Measurements from ENCODE around the gene TMED4.

DNA sequence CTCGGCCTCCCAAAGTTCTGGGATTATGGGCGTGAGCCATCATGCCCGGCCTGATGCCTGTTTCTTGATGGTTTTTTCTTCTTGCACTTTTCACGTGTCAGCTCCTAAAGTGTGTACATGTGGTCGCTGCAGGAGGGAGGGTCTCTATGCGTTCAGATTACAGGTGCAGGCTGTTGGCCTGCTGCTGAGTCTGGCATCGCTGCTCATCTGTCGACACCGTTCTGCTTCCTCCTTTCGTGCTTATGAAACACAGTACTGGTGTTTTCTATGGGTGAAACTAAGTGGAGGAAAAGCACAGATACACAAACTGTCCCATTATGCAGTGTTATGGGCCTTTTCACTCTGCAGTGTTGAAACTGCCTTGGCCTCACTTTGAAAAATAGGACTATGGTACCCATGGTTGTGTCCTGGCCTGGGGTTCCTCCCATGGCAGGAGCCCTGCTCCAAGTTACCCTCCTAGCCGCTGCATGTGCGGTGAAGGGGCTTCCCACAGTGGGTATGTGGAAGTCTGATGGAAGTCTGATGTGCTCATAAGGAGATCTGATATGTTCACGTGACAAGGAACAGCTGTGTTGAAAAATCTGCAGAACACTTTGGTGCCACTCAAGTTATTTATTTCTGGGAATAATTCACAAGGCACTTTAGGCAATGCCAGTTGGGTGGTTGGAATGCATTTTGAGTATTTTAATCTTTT, 47.9 kb upstream of the TMED4 start:
- TF ChIP-seq SUZ12 (IDR thresholded peaks at IDR 0.05; ENCODE audit: extremely low read depth, insufficient read depth, insufficient read length) = no peak
- TF ChIP-seq YY1 (IDR thresholded peaks at IDR 0.05; ENCODE audit: insufficient read depth, insufficient read length) = no peak
